HL-60/S4 (cell line): ENCODE data around the gene PRRC2A.
"Not testable (repeated sequence)": the region's sequence is repeated elsewhere in the genome, so short reads cannot be mapped to it uniquely, and the experiment has no call there.

Experiments used
- in situ Hi-C: fragments of 300-500 bp; cut with MboI; formaldehyde crosslinking; loops from 2 replicates; pipeline ENCODE4 v1.14.3; 2022; ENCODE audit warnings: low sequenced_read_pairs

PRRC2A gene

DNA sequence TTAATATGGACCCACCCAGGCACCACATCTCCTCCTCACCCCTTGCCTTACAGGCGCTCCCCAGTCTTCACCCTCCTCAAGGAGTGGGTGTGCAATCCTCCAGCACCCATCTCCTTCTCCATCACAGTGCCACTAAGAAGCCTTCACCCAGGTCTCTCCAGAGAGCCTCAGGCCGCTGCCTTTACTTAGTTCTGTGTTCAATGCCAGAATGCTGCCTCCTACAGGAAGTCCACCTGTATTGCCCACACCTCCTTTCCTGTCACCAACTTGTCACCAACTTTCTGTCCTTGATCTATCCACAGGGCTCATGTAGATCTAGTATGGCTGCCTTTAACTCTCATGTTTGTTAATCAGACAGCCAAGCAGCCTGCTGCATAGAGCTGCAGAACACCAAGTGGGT is 35.0 kb upstream of the PRRC2A start:
- in situ Hi-C loops = no loop called here

DNA sequence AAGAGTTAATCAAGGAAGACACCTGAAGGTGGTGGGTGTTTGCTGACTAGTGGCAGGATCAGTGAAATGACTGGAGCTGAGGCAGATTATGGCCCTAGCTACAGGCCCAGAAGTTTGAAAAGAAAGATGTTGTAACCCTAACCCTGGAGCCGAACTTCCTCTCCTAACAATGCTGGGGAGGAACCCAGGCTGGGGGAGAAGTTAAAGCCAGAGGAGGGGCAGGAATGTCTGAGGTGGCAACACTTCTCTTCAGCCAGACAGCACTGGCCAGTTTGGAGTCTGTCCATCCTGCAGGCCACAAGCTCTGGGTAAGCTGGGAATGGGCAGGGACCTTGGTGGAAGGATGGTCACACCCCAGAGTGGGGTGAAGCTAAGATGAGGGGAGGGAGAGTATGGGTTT is 34.5 kb upstream of the PRRC2A start, which contains the start of gene LST1:
Gene LST1, plus strand, starts transcription at position 270 of the 400 bp plus-strand sequence. CDS start 1,023 bp downstream, outside the sequence.
- in situ Hi-C loops = no loop called here

DNA sequence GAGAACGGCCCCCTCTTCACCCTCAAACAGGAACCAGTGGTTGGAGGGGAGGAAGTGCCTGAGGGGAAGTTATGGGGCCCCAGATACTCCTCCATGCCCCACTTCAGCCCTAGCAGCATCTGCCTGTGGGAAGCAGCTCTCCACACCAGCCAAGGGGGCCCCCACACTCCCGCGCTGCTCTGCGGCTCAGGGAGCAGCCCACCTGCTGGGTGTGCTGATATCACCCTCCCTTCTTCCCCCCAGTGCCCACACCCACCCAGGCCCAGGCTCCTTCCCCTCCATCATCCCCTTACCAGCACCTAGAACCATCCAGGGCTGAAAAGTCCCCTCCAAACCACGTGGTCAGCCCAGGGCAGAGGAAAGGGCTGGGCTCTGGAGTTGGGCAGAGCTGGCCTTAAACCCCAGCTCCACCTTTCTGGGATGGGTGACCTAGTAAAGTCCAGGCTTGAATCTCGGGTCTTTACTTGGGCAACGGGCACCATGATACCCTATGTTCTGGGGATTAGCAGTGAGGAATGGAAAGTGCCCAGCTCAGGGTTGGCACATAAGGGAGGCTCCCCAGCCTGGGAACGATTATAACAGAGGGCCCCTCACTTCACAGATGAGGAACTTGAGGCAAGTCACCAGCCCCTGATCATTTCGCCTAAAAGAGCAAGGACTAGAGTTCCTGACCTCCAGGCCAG is 33.8 kb upstream of the PRRC2A start:
- in situ Hi-C loops = no loop called here

DNA sequence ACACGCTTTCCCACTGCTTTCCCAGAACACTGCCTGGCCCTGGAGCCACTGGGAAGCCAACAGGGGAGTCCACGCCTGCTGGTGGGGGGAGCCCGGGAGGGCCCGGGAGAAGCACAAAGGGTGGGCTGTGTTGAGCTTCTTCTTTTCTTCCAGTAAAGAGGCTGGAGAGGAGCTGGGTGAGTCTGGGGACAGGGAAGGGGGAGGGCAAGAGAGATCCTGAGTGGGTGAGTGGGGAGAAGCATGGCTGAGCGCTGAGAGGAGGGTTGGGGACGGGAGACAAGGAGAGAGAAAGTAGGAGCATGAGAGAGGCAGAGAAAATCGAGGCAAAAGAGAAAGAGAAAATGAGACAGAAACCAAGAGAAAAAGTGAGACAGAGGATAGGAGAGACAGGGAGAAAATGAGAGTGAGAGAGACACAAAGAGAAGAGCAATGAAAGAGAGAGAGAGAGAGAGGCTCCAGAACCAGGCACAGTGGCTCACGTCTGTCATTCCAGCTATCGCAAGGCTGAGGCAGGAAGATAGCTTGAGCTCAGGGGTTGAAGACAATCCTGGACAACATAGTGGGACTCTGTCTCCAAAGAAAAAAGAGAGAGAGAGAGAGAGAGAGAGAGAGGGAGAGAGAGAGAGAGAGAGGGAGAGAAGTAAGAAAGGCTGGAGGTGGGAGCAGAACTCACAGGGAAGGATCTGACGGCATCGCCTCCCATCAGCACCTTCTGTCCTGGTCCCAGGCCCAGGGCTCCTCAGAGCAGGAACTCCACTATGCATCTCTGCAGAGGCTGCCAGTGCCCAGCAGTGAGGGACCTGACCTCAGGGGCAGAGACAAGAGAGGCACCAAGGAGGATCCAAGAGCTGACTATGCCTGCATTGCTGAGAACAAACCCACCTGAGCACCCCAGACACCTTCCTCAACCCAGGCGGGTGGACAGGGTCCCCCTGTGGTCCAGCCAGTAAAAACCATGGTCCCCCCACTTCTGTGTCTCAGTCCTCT is 32.4 kb upstream of the PRRC2A start:
- in situ Hi-C loops = no loop called here

DNA sequence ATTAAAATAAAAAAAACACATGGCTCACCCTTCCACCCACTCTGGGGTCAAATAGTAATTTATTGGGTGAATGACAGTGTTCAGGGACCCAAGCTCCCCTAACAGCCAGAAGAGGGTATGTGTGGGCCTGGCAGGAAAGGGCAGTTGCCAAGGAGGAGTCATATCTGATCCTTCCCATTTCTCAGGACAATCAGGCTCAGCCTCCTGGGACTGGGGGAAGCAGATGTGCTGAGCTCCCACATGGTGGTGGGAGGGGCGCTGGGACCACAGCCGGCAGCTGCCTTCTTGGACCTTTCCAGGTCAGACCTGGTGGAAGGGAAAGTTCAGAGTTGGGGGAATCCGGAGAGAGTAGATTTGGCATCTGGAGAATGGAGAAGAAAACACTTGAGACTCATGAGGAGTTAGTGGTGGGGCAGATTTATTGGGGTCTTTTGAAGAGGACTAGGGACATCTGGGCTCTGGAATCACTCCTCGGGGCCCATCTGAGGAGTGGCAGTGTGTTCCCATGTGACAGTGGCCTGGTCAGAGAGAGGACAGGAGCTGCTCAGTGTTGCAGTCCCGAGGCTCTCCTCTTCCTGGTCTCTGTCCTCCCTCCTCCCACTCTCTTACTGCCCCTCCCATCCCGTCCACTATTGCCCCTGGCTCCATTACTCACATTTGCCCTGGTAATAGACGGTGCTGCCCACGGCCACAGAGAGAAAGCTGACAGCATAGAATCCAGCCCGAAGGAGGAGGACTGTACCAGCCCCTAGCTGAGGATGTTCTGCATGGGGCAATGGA is 31.5 kb upstream of the PRRC2A start:
- in situ Hi-C loops = no loop called here

DNA sequence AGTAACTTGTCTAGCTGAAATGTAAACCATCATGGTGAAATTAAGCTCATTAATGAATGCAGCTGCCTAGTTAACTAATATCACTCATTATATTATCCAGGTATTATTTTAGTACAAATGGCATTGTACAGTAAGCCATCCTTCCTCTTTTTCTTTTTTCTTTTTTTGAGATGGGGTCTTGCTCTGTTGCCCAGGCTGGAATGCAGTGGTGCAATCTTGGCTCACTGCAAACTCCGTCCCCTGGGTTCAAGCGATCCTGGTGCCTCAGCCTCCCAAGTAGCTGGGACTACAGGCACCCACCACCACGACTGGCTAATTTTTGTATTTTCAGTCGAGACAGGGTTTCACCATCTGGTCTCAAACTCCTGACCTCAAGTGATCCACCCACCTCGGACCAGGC is 29.8 kb upstream of the PRRC2A start:
- in situ Hi-C loops = not testable (repeated sequence)

DNA sequence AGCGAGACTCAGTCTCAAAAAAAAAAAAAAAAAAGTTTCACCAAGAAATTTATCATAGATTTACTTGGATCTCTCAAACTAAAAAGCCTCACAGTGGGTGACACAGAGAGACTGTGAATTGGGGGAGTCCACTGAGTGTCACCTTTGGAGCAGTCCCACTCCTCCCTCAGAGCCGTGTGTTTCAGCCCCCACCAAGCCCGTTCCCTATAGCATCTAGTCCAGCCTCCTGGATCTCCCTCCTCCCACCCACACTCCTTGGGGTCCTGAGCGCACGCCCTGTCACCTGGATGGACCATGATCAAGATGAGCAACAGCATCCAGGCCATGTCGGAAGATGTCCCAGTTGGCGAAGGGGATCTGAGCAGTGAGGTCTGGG is 28.1 kb upstream of the PRRC2A start:
- in situ Hi-C loops = no loop called here

DNA sequence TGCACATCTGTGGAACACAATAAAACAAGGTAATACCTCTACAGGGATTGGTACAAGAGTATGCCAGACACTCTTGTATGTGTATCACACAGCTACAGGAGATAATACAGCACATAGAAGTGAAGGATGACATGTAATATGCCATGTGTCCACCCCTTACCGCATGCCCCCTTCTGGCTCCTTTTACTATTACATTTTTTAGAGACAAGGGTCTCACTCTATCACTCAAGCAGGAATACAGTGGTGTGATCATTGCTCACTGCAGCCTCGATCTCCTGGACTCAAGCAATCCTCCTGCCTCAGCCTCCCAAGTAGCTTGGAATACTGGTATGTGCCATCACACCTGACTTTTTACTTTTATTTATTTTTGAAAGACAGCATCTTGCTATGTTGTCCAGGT is 23.5 kb upstream of the PRRC2A start:
- in situ Hi-C loops = loop anchor here (5.0 kb wide), 1 partner anchor 45 kb away; no protein-coding TSS in a partner anchor

DNA sequence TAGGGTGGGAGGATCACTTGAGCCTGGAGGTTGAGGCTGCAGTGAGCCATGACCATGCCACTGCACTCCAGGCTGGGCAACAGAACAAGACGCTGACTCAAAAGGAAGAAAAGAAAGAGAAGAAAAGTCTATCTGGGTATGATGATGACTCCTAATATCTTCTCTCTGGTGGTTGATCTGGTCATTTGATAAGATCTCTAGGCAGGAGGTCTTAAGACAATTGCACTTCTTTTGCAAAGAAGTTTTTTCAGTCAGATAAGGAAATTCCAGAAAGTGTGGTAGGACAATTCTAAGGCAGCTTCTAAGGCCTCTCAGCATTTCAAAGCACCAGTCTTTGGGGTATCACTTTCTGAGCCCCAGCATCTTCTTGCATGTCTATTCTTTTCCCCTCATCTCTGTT is 13.2 kb upstream of the PRRC2A start:
- in situ Hi-C loops = no loop called here

DNA sequence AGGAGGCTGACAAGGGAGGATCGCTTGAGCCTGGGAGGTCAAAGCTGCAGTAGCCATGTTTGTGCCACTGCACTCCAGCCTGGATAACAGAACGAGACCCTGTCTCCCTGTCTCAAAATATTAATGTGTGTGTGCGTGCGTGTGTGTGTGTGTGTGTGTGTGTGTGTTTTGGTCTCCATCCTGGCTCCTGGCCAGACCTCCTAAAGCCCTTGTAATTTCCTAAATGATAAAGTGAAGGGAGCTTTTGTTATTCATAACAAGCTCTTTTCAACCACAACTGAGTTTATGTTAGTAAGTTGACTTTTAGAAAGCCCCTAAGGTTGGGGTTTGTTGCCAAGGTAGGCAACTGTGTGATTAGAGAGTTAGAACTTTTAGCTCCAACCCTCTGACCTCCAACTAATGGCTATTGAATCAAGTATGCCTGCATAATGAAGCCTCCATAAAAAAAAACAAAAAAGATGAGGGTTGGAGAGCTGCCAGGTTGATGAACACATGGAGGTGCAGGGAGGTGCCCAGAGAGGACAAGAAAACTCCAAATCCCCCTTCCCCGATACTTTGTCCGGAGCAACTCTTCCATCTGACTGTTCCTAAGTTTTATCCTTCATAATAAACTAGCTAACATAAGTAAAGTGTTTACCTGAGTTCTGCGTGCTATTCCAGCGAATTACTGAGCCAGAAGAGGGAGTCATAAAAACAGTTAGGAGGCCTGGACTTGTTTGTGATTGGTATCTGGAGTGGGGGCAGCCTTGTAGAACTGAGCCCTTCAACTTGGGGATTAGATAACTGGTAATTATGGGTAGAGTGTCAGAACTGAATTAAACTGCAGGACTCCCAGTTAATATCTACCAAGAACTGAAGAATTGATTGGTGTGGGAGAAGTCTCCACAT is 10.8 kb upstream of the PRRC2A start:
- in situ Hi-C loops = no loop called here

DNA sequence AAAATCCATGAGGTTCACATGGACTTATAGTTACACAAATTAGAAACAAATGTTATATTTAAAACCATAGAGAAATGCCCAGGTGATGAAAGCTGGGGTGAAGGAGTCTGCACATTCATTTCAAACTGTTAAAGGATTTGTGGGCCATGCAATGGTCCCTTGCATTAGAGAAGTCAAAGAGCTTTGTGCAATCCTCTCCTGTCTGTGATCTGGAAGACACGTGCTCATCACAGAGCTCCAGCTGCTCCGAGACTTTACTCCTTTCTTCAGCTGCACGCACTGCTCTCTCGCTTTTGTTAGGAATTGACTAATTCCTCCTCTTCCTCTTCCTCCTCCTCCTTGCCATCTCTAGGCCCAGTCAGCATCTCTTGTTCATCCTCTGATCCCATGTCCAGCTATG is 9.5 kb upstream of the PRRC2A start:
- in situ Hi-C loops = no loop called here

DNA sequence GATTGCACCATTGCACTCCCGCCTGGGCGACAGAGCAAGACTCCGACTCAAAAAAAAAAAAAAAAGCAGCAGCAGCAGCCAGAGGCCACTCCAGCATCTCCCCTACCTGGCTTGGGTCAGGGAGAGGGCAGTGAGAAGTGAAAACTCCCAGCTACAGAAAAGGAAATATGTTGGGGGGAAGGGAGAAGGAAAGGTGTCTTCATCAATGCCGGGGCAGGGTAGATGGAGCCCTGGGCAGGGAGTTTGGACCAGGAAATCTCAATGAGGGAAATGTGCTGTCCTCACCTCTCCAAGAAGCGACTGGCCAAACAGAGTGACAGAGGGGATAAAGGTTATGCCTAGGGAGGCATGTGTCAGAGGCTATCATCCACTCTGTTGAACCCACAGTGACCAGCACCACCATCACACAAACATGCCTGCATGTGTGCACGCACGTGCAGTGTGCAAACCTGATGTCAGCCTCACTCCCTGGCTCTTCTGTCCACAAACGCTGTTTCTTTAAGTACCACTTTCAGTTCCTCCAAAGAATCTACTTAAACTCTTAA is 6.4 kb upstream of the PRRC2A start:
- in situ Hi-C loops = no loop called here

DNA sequence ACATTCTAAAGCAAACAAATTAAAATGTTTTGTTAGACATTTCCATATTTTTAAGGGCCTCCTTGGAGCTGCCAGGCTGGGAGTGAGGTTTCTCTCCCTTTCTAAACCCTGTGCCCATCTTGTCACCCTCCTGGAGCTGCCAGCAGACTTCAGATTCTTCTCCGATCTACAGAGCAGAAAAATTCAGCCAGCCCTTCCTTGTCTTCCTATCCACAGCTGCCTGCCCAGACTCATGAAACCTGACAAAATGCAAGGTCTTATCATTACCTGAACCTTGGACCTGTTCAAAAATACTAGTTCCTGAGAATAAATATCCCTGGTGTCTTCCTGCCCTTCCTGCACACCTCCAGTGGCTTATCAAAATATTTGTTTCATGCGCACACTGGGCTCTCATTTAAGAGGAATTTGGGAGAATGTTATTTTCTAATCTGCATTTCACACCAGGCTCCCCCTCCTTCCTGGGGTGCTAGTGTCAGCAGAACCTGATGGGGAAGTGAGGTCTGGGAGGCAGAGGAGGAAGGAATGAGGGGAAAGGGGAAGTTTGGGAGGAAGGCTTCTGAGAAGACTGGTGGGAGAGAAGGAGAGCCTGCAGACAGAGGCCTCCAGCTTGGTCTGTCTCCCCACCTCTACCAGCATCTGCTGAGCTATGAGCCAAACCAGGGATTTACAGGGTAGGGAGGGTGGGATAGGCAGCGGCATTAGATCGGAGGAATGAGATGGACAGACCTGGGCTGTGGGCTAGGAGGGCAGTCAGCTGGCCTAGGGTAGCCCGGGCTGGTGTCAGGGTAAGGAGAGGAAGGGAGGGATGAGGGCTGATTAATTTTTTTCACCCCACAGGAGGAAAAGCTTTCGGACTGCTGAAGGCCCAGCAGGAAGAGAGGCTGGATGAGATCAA is 5.6 kb upstream of the PRRC2A start, which contains the start of gene AIF1:
Gene AIF1, plus strand, starts transcription at position 551 of the 895 bp plus-strand sequence. Its CDS starts 96 bp downstream, at position 647.
- in situ Hi-C loops = no loop called here

DNA sequence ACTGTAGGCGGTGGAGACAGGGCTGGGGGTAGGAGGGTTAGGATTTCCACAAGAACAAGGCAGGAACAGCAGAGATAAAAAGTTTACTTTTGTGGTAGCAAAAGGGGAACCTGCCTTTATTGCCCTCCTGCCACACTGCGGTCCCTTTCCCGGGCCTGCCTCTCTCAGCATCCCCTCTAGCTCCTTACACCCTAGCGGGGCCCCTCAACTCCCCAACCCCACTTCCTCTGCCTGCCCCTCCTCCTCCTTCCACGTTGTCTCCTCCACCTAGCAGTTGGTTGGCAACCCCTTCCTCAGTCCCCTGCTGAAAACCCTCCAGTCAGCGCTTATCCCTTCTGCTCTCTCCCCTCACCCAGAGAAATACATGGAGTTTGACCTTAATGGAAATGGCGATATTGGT is 4.8 kb upstream of the PRRC2A start:
- in situ Hi-C loops = no loop called here

DNA sequence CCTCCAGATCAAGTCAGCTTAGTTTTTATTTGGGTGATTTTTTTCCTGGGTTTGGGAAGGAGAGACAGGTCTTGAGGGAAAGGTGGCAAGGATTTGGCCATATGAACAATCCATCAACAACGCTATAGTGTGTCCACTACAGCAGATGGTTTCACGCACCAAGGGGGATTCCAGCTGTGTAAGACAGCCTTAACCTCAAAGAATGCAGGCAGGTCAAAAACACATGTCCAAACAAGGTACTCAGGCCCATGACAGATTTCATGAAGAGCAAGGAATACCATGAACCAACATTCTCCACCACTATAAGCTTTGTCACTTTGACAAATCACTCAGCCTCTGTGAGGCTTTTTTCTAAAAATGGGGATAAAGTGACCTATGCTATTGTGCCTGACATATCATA is 3.5 kb upstream of the PRRC2A start:
- in situ Hi-C loops = no loop called here

DNA sequence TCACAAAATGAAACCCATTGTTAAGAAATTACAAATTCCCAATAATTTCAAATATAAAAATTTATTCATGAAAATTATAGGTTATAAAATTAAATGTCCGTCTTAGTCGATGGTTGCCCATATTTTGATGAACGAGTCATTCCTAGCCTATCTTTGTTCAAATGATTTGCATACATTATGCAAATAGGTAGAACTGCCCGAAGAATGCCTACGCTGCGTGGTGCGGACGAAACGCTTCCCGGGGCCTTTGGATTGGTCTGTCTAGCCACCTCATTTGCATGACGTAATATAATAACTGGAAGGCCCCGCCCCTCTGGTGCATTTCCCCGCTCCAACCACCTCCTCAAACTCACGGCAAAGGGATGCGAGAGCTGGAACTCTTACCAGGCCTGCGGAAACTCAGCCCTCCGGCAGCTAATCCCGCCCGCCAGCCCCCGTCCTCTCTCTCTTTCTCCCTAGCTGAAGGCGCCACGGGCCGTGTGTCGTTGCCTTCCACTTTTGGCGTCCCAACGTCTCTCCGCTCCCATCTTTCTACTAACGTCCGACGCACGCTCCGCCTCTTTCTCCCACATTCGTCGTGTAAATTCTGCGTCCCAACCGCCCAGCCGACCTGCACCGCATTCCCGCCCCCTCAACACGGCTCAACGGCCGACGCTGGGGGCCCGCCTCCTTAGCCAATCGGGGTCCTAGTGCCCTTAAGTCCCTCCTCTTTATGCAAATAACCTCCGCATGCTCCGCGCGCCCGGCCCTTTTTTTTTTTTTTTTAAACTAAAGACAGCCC is 520 bp upstream of the PRRC2A start:
- in situ Hi-C loops = no loop called here

DNA sequence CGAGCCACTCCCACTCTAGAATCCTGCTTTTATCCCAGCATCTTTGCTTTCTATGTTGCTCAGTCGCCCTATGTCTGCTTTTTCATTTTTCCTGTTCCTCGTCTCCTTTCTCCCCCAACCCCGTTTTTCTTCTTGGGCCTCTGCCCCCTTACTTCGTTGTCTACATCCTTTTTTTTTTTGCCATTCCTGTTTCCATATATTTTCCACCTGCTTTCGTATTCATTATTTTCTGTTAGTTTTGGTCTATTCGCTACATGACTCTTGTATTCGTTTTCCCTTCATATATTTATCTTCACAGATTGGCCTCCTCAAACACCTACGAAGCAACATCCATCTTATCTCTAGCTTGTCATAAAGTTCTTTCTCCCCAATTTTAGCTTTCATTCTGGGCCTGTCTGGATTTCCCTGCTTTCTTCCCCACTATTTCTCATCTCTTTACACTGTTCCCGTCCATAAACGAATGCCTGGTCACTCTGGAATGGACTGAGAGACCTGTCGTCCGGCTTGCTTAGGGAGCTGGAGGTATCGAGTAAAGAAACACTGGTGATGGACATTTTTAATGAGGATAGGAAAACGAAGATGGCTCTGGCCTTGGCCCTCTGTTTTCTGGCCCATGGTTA is 915 bp downstream of the PRRC2A start:
- in situ Hi-C loops = no loop called here

DNA sequence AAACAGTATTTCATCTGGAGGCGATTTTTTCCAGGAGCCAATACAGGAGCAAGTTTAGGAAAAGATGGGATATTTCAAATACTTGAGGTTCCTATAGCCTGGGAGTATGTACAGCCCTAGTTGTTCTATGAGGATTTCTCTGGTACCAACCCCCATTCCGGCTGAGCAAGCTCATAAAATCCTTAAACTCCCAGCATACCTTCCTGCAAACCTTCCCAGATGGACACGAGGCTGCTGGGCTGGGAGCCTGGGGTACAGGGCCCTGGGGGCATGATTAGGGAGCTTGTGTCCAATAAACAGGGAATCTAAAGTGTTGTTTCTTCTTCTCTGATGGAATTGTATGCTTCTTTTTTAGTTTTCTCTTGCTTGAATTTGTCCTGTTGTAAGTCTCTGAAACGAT is 1.5 kb downstream of the PRRC2A start:
- in situ Hi-C loops = no loop called here
